Measurements from ENCODE around the gene DCC.

DCC gene

DNA sequence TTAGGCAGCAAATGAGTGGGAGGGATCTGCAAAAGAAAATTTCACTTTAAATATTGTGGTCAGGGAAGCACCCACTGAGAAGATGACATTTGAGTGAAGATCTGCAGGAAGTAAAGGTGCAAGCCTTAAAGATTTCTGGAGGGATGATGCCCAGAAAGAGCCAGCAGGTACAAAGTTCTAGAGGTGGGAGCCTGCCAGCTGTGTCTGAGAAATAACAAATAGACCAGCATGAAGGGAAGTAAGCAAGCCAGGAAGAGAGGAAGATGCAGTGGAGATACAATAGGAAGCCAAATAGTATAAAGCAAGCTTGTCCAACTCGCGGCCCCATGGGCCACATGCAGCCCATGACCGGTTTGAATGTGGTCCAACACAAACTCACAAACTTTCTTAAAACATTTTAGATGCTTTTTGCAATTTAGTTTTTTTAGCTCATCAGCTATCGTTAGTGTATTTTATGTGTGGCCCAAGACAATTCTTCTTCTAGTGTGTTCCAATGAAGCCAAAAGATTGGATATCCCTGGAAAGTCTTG is 489.9 kb downstream of the DCC start:
- no peak for DNase-seq

GRCh38 chr18:52844323-52844722 is 504.3 kb downstream of the DCC start:
- no peak for DNase-seq

- DNase-seq, result no peak
These were observed 505.0 kb downstream of the DCC start for GRCh38 chr18:52845036-52845435.

- DNase-seq, result no peak
These were observed 510.1 kb downstream of the DCC start for GRCh38 chr18:52850031-52850560.

GRCh38 chr18:52861558-52861957 is 521.6 kb downstream of the DCC start:
- no peak for DNase-seq

DNA sequence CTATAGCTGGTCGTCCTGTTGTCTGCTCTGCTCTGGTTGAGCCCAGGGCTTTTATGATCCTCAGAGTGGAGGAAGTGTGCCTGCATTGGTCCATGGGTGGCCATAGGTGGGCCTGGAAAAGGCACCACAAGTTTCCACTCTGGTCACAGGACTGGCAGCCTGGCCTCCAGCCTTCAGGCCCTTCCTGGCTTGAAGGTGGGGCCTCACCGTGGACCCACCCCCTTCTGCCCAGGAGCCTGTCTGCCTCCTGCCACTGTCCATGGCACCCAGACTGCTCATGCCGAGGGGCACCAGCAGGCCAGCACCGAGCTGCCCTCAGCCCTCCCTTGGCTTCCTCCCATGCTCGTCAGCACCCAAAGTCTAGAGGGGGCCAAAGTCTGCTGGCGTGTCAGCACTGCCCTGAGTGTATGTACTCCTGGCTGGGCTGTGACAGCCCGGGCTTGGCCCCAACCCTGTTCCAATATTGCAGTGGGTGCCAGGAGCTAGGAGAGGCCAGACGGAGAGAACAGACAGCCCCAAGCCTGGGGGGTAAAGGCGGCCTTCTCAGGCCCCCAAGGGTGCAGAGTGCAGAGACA is 529.4 kb downstream of the DCC start:
- DNase-seq, result no peak

- DNase-seq, result no peak
These were observed 530.2 kb downstream of the DCC start for GRCh38 chr18:52869942-52870907.

DNA sequence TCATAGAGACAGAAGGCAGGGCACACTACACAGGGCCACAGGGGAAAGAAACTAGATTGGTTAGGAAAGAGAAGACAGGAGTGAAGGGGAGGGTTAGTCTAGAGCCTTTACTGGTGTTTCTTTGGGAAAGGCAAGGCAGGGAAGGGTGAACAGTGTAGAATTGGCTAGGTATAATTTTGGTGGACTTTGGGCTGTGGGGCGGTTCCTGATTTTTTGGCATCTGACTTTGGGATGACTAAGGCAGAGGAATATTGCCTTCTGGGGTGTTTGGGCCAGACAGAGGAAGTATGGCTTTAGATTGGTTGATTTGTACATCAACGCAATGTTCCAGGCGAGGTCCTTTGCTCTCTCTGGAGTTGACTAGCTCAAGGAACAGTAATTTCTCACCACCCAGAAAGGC is 534.8 kb downstream of the DCC start:
- DNase-seq, result no peak

DNA sequence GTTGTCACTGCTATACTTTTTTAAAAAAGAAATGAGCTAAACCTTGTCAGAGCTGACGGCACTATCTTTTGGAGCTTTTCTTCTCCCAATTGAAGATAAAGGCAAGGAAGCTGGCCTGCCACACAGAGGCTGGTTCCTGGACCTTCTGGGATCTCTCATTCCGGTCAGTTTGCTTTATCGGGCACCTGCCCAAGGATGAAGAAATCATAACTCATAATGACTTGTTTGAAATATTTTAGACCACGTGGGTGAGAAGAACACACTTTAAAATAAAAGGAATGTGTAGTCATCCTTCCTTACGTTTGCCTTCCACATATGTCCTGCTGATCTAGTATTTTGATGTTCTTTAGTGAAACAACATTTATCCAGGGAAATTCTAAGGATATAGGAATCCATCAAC is 535.7 kb downstream of the DCC start:
- DNase-seq, result no peak

- no peak for DNase-seq
These were observed 548.0 kb downstream of the DCC start for GRCh38 chr18:52888014-52888413.

DNA sequence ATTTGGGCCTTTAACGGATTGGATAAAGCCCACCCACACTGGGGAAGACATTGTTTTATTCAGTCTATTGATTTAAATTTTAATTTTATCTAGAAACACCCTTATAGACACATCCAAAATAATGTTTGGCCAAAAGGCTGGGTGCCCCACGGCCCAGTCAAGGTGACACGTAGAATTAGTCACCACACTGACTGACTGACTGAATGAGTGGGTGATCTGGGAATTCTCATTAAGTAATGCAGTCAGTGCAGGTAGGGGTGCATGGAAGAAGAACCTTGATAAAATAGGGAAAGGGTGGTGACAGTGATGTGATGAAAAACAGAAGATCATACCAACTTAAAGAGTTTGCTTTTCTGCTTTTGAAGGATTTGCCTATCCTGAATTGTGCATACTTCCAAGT is 554.8 kb downstream of the DCC start:
- DNase-seq, result no peak

- DNase-seq, result no peak
These were observed 557.9 kb downstream of the DCC start for GRCh38 chr18:52897611-52898484.

GRCh38 chr18:52898485-52899058 is 558.6 kb downstream of the DCC start:
- no peak for DNase-seq

DNA sequence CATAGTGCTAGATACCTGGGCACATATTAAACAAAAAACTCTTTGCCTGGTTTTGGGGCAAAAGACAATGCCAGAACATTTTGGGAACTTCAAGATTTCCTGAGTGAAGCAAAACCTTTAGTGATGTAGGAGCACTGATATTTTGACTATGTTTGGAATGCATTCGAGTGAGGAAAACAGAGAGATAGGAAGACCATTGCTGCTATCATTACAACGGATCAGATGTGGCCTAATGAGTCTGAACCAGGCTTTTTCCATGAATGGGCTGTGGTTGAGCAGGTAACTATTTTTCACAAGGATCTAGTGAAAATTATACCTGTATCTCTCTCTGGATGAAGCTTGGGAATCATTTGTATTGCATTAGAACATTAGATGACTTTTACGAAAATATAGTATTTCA is 562.2 kb downstream of the DCC start:
- no peak for DNase-seq

DNA sequence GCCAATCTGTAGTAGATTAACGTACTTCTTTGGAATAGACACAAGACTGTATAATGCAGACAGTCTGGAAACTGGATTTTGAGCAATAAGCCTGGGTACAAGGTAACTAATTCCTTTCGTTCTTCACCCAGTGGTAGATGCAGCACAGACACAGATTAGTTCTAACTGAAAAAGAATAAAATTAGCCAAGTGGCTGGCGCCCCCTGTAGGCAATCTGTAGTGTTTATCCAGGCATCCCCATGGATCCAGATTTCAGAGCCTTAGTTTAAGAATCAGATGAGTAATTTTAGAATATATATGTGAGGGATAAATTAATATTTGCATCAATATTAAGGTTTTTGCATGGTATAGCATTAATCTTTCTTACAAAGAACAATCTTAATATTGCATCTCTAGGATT is 563.9 kb downstream of the DCC start:
- DNase-seq, result no peak

DNA sequence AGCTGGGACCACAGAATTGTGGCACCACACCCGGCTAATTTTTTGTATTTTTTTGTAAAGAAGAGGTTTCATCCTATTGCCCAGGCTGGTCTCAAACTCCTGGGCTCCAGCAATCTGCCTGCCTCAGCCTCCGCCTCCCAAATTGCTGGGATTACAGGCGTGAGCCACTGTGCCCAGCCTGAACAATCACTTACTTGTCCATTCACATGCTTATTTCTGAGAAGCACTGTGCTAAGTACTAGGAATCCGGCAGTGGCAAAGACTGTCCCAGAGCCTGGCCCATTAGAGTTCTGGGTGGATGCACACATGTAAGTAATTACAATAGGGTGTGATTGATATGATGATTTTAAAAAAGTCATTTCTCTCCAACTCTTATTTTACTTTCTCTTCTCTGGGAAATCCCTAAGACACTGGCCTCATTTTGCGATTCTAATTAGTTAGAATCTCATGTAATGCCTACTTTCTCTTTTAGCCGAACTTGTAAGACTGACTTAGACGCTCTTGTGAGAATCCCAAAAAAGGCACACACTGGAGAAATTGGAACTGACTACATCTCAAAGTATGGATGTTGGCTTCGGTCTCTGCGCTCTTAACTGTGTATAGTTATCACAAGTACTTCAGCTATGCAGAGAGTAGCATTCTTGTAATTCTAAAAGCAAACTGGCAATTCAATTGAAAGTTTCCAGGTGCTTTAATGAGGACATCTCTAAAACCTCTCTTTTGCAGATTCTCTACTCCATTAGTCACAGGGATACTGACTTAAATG is 567.7 kb downstream of the DCC start:
- no peak for DNase-seq

DNA sequence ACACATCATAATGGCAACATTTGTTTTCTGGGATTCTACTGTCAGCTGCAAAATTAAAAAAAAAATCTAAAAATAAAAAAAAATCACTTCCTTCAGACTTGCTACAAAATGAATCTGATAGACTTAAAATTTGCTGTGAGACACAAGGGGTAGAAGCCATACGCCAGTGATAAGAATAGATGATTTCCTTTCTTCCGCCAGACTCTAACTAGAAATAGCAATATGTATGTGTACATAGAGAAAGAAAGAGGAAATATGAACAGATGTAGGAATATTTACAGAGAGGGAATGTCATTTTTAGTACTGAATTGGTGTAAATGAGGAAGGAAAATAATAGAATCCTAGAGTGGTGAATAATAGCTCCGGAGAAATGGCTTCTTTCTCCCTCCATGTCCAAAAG is 574.2 kb downstream of the DCC start:
- DNase-seq, result no peak

GRCh38 chr18:52920665-52921064 is 580.7 kb downstream of the DCC start:
- no peak for DNase-seq

GRCh38 chr18:52933356-52933755 is 593.4 kb downstream of the DCC start:
- DNase-seq, result no peak

- DNase-seq, result no peak
These were observed 596.9 kb downstream of the DCC start for GRCh38 chr18:52936931-52937330.

DNA sequence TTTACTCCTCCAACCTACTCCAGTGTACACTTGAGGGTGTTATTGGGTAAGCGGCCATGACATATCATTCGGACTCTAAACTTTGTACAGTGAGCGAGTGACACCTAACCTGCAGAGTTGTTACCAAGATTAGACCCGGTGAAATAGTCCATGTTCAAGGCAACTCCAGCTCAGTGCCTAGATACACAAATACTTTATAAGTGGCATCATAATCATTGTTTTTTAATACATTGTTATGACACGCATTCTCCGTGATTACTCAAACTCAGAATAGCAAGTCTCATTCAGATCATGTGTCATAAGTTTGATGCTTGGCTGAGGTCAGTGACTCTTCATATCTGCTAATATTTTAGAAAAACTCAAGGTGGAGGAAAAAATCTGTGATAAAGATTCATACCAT is 597.8 kb downstream of the DCC start:
- no peak for DNase-seq

- DNase-seq, result no peak
These were observed 605.6 kb downstream of the DCC start for GRCh38 chr18:52945552-52945951.

Measured in cortex of kidney (tissue), 1 donor.